Islet of Langerhans (tissue), 1 donor: ENCODE measurements around the gene INPP4A.
"Not testable (repeated sequence)": the region's sequence is repeated elsewhere in the genome, so short reads cannot be mapped to it uniquely, and the experiment has no call there.

Source experiments
- FAIRE-seq: peaks from one replicate; lab custom pipeline; 2011; peaks lifted over from hg19 to GRCh38; lab: Jason Lieb, UNC

The INPP4A gene

DNA sequence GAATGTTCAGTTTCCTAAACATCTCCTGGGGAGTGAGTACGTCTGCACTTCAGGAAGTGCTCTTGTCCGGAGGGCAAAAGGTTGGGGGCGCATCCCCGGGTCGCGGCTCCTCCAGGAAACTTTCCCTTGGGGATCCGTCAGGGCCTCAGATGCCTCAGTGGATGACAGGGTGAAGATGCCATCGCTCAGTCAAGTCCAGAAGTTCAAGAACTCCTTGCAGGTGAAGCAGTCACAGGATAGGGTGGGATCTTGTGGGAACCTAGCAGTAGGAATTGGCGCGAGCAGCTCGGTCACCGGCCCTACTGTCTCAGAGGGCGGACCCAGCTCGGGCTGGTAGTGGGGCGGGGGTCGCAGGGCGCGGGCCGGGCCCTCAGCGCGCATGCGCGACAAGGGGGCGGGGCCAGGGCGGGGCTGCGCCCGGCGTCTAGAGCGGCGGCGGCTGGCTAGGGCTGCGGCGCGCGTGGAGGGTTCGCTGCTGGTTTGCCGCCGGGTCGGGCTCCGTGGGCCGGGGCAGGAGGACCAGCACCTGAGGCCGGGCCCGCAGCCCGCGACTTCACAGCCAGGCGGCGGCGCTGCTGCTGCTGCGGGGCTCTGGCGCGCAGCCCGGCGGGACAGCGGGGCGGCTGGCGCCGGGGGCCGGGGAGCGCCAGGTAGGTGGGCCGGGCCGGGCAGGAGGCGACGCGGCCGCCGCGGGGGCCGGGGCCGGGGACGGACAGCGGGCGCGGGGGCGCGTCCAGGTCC is at the start of gene INPP4A:
Gene INPP4A, plus strand, starts transcription at position 423 of the 741 bp plus-strand sequence. CDS start 75,191 bp downstream, outside the sequence.
- no peak for FAIRE-seq

DNA sequence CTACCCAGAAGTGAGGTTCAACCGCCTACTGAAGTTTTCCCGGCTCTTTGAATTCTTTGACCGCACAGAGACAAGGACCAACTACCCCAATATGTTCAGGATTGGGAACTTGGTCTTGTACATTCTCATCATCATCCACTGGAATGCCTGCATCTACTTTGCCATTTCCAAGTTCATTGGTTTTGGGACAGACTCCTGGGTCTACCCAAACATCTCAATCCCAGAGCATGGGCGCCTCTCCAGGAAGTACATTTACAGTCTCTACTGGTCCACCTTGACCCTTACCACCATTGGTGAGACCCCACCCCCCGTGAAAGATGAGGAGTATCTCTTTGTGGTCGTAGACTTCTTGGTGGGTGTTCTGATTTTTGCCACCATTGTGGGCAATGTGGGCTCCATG is 48.7 kb upstream of the INPP4A start:
- FAIRE-seq, result no peak

DNA sequence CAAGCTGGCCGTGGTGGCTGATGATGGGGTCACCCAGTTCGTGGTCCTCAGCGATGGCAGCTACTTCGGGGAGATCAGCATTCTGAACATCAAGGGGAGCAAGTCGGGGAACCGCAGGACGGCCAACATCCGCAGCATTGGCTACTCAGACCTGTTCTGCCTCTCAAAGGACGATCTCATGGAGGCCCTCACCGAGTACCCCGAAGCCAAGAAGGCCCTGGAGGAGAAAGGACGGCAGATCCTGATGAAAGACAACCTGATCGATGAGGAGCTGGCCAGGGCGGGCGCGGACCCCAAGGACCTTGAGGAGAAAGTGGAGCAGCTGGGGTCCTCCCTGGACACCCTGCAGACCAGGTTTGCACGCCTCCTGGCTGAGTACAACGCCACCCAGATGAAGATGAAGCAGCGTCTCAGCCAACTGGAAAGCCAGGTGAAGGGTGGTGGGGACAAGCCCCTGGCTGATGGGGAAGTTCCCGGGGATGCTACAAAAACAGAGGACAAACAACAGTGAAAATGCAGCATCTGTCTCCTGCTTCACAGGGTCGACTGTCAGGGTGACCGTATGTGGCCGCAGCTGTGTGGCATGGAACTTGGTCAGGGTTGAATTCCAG is 47.8 kb upstream of the INPP4A start:
- no peak for FAIRE-seq

DNA sequence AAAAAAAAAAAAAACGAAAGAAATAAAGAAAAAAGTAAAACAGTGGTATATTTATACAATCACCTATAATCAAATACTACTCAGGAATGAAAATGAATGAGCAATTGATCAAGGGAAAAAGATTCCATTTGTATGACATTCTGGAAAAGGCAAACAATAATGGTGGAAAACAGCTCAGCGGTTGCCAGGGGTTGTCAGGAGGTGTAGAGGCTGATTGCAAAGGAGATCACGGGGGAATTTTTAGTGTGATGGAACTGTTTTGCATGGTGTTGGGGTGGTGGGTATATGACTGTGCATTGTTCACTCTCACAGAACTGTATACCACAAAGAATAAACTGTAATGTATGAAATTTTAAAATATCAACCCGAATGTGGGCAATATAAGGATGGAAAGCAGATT is 45.5 kb upstream of the INPP4A start:
- no peak for FAIRE-seq

DNA sequence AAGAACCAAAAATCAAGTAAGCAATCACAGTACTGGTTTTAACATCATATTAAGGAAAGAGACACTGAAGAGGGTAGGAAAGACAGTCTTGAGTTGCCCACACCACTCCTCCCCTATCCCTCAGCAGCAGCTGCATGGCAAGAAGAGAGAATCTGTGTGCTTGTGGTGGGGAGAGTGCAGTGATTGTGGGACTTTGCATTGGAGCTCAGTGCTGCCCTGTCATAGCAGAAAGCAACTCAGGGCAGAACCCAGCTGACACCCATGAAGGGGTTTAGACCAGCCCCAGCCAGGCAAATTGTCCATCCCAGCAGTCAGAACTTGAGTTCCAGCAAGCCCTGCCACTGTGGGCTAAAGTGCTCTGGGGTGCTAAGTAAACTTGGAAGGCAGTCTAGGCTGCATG is 40.8 kb upstream of the INPP4A start:
- FAIRE-seq, result no peak

DNA sequence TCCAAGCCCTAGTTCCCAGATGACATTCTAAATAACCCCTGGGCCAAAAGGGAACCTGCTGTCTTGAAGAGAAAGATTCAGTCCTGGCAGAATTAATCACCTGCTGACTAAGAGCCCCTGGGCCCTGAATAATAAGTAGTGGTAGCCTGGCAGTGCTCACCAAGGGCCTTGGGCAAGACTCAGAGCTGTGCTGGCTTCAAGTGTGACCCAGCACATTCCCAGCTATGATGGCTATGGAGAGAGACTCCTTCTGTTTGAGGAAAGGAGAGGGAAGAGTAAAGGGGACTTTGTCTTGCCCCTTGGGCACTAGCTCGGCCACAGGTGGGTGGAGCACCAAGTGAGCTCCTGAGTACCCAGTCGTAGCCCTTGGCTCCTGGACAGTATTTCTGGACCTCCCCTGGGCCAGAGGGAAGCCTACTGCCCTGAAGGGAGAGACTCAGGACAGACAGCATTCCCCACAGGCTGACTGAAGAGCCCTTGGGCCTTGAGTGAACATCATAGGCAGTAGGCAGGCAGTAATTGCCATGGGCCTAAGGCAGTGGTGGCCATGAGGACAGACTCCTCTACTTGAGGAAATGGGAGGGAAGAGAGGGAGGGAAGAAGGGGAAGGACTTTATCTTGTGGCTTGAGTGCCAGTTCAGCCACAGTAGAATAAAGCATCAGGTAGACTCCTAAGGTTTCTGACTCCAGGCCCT is 40.0 kb upstream of the INPP4A start:
- no peak for FAIRE-seq

DNA sequence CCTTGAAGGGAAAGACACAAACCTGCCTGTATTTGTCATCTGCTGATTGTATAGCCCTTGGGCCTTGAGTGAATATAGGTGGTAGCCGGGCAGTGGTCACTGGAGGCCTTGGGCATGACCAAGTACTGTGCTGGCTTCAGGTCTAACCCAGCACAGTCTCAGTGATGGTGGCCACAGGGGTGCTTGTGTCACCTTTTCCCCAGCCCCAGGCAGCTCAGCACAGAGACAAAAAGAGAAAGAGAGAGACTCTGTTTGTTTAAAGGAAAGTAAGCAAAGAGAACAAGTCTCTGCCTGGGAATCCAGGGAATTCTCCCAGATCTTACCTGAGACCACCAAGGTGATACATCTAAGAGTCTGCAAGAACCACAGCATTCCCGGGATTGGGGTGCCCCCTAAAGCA is 39.4 kb upstream of the INPP4A start:
- no peak for FAIRE-seq

DNA sequence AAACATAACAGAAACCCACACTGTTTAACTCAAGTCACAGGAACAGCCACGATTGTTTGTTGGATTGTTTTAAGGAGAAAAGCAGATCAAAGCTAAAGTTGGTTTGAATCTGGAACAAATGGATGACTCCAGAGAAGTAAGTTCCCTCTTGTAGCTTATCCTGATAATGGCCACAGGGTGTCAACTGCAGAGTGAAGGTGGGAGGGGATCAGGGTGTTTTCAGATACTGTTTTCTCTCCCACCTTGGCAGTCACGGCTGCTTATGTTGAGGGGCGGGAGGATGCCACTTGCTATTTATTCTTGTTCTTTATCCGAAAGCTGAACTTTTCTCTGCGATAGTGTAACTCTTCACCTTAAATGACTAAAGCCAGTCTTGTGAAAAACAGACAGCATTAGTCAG is 36.5 kb upstream of the INPP4A start:
- FAIRE-seq, result no peak

DNA sequence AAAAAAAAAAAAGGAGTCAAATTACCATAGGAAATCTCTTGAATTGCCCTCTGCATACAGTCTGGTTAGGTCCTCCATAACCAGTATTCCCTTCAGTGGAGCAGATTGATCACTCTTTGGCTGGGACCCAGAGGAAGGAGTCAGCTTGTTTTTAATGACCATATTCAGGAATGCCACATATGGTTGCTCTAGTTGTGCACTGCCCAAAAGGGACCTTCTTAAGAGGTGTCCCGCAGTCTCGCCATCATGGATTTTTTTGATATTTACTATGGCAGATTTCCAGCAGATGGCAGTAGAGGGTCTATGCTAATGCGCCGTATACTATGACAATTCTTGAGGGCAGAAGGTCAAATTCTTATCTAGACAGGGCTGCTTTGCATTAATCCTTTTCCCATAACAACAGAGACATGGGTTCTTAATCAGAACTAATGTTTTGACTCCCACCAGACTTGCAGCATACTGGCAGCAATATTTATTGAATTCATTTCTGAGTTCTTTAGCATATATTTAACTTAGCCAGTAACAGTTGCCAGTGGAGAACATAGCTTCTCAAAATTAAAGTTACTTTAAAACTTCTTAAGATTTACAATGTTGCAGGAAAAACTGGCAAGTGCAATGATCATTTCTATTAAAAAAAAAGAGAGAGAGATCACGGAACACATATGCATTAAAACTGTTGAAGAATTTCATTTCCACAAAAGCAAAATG is 31.8 kb upstream of the INPP4A start:
- no peak for FAIRE-seq

DNA sequence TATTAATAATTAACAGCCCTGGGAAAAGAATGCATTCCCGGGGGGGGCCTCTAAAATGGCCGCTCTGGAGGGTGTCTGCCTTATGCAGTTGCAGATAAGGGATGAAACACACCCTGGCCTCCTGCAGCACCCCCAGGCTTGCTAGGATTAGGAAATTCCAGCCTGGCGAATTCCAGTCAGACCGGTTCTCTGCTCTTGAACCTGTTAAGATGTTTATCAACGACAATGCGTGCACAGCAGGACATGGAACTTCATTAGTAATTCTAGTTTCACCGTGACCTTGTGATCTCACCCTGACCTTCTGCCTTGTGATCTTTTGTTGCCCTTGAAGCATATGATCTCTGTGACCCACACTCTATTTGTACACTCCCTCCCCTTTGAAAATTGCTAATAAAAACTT is 30.4 kb upstream of the INPP4A start:
- FAIRE-seq, result not testable (repeated sequence)

DNA sequence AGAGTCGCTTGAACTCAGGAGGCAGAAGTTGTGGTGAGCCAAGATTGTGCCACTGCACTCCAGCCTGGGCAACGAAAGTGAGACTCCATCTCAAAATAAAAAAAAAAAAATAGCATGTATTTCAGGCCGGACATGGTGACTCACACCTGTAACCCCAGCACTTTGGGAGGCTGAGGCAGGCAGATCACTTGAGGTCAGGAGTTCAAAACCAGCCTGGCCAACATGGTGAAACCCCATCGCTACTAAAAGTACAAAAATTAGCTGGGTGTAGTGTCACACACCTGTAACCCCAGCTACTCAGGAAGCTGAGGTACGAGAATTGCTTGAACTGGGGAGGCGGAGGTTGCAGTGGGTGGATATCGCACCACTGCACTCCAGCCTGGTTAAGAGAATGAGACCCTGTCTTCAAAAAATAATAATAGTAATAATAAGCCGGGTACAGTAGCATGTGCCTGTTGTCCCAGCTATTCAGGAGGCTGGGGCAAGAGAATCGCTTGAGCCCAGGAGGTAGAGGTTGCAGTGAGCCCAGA is 28.9 kb upstream of the INPP4A start:
- FAIRE-seq, result not testable (repeated sequence)

DNA sequence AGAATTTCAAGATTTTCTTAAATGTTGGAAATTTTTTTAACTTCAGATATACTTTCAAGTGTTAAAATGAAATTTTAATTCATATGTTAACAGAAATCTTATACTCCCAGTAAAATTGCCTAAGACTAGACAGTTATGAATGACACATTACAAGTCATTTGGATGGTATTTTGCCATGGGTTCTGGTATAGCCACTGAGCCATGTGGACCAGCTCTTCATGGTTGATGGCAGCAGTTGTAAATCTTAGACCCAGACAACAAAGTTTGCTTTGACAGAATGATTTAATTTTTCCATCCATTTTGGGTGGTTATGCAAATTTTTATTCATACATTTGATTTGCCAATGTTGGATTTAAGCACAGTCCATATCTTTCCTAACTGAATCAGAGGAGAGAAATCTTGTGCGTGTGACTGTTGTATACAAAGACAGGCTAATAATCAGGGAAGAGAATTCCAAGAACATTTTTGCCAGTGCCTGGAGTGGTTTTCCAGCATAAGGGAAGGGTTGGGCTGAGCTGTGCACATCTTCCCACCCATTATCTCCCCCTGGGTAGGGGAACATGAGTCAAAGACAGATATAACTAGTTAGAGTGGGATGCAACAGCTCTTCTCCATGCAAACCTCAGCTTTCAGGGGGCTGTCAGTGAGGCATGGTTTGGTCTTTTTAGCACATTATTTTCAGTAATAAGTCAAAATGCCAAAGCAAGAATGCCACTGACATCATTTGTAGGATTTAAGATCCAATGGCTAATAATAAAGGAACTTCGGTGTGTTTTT is 28.1 kb upstream of the INPP4A start:
- FAIRE-seq, result no peak

DNA sequence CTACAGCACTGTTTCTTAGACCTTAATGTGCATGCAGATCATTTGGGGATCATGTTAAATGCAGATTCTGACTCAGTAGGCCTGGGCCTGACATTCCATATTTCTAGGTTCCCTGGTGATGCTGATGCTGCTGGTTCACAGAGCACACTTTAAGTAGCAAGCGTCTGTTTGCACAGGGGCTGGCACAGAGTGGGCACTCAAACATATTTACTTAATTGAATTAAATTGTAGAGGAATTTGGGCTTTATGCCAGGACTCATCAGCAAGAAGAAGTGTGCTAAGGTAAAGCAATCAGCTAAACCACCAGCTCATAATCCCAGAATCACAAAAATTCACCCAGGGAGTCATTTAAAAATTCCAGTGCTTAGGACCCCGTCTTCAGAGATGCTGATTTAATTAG is 25.1 kb upstream of the INPP4A start:
- no peak for FAIRE-seq

DNA sequence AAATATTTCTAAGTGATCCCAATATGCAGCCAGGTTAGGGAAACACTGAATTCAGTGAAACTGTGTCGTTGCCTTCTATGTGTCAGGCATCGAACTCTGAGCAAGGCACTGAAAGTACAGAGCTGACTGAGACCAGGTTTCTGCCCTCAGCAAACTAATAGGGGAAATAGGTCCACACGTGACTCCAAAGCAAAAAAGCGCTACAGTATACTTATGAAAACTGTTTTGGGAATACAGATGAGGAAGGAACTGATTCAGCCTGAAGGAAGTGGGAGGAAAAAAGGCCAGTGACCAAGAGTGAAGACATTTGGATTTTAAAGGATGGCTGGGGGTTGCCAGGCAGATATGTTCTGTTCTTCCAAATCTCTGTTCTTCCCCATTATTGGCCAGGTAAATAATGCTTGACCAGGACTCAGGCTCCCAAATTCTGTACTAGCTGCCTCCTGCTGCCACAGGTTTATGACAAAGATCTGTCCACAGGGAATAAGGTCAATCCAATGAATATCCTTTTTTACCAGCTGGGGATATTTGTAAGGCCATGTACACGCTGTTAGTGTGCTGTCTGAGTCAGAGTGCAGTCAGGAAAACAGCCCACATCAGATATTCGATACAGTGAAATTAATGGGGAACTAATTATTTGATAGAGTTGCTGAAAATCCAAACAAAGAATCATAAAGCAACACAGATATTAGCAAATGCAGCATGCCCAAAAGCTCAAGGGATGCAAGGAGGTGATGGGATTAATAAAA is 24.5 kb upstream of the INPP4A start:
- FAIRE-seq, result no peak

DNA sequence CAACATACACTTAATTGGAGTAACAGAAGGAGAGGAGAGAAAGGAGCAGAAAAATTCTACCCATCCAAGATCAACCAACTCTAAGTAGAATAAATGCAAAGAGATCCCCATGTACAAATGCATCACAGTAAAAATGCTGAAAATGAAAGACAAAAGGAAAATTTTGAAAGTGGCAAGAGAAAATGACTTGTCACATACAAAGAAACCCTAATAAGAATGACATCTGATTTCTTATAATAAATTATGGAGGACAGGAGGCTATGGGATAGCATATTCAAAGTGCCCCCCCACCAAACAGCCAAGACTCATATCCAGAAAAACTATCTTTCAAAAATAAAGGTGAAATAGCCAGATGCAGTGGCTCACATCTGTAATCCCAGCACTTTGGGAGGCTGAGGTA is 22.2 kb upstream of the INPP4A start:
- no peak for FAIRE-seq

DNA sequence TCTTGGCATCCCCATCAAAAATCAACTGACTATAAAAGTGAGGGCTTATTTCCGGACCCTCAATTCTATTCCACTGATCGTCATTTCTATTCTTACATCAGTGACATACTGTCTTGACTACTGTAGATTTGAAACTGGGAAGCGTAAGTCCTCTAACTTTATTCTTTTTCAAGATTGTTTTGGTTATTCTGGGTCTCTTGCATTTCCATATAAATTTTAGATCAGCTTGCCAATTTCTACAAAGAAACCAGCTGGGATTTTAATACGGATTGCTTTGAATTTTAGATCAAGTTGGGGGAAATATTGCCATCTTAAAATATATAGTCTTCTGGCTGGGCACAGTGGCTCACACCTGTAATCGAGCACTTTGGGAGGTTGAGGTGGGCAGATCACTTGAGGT is 17.9 kb upstream of the INPP4A start:
- FAIRE-seq, result no peak

DNA sequence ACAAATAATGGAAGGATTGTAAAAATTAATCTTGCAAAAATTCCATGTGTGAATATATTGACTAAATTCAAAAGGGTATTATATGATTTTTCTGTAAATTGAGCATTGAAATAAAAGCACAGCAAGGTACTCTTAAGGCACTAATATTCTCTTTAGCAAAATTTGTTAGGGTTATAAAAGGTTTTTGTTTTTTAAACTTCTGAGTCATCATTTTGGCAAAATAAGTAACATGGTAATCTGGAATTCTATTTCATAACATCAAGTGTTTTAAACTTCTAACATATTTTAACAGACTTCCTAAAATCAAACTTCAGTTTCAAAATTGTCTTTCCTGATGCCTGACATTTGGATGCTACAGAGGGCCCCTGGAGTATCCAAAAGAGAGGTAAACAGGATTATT is 12.5 kb upstream of the INPP4A start:
- no peak for FAIRE-seq

DNA sequence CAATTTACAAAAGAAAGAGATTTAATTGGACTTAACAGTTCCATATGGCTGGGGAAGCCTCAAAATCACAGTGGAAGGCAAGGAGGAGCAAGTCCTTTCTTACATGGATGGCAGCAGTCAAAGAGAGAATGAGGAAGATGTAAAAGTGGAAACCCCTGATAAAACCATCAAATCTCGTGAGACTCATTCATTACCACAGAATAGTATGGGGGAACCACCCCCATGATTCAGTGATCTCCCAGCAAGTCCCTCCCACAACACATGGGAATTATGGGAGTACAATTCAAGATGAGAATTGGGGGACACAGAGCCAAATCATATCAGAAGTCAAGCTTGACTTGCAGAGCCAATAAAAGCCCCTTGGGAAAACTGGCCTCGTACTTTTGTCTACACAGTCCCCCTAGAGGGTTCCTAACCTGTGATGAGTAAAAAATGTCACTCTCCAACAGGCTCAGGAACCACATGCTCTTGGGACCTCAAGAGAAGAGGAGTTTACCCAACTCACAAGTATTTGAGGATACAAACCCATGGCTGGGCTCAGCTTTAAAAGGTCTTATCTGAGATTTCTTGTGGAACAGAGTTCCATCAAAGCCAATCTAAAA is 11.2 kb upstream of the INPP4A start:
- no peak for FAIRE-seq

DNA sequence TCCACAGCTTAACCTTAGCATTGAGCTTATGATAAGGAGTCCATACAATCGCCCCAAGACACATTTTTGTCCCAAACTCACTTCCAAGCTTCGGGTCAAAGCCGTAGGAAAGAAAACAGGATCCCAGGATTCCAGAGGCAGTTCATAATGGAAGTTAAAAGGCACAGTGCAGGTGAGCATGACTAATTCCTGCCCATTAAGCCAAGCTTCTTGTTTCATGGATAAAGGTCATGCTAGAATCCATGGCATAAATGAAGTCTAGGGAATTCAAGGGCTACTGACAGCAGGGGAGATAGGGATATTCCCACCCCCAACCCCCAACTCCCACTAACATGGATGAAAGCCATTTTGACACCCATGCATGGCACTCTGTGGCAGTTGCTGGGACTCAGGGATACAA is 10.2 kb upstream of the INPP4A start:
- FAIRE-seq, result no peak

DNA sequence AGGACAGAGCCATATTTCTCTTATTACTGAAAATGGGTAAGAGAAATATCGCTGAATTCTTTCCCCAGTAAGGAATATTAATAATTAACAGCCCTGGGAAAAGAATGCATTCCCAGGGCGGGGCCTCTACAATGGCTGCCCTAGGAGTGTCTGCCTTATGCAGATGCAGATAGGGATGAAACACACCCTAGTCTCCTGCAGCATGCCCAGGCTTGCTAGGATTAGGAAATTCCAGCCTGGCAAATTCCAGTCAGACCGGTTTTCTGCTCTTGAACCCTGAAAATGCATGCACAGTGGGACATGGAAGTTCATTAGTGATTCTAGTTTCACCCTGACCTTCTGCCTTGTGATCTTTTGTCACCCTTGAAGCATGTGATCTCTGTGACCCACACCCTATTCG is 9.0 kb upstream of the INPP4A start:
- not testable (repeated sequence) for FAIRE-seq

DNA sequence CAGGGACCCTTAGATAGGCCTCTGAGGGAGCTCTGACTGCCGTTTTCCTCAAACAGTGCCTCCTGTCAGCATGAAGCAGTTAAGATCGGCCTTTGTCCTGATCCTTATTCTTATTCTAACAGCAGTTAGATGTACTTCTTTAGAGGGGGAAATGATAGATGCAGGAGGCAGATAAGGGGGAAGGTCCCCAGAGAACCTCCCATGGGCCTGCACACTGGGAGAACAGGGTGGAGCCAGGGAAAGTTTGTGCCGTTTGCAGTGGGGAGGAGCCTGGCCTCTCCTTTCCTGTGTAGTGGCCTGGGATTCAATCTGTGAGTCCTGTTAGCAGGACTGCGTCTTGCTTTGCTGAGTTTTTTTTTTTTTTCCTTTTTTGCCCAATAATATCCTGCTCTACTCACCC is 7.9 kb upstream of the INPP4A start:
- no peak for FAIRE-seq
